GM12872 (cell line): Measurements from ENCODE around the gene ST6GALNAC3.

Experiments
- TF ChIP-seq, protein P1 (sequence below): IDR thresholded peaks from 3 replicates; pipeline ENCODE4 v1.5.1; 2011; ENCODE audit warnings: low read depth, mild to moderate bottlenecking, low read length, moderate library complexity; ENCODE audit not compliant: insufficient read depth

Gene ST6GALNAC3

DNA sequence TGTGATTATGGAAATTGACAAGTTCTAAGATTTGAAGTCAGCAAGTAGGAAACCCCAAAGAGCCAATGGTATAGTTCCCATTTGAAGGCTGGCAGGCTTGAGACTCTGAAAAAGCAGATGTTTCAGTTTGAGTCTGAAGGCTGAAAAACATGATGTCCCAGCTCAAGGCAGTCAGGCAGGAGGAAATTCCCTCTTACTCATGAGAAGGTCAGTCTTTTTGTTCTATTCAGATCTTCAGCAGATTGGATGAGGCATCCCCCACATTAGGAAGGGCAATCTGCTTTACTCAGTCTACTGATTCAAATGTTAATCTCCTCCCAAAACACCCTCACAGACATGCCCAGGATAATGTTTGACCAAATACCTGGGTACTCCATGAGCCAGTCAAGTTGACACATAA is 420.3 kb downstream of the ST6GALNAC3 start:
- TF ChIP-seq, protein P1, sequence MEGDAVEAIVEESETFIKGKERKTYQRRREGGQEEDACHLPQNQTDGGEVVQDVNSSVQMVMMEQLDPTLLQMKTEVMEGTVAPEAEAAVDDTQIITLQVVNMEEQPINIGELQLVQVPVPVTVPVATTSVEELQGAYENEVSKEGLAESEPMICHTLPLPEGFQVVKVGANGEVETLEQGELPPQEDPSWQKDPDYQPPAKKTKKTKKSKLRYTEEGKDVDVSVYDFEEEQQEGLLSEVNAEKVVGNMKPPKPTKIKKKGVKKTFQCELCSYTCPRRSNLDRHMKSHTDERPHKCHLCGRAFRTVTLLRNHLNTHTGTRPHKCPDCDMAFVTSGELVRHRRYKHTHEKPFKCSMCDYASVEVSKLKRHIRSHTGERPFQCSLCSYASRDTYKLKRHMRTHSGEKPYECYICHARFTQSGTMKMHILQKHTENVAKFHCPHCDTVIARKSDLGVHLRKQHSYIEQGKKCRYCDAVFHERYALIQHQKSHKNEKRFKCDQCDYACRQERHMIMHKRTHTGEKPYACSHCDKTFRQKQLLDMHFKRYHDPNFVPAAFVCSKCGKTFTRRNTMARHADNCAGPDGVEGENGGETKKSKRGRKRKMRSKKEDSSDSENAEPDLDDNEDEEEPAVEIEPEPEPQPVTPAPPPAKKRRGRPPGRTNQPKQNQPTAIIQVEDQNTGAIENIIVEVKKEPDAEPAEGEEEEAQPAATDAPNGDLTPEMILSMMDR, result no peak

DNA sequence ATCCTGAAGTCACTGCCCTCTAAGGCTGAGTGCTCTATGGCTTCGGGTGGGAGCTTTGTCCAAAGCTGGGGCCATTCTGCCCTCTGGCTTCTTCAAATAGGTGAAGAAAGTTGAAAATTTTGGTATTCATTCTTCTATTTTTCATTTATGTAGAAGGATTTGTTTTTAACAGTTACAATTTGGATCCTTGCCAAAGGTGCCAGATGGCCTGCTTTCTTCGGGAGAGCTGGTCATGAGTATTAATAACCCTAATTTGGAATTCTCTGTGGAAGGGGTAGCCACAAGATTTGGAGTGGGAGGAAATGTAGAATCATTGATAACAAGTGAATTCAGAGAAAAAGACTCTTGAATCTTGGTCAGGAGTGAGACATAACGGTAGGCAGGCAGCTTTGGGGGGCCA is 422.3 kb downstream of the ST6GALNAC3 start:
- TF ChIP-seq, protein P1, result no peak

- TF ChIP-seq, protein P1, result no peak
Measured at GRCh38 chr1:76500116-76500515, 425.6 kb downstream of the ST6GALNAC3 start.

GRCh38 chr1:76501136-76501535 is 426.6 kb downstream of the ST6GALNAC3 start:
- TF ChIP-seq, protein P1, result no peak

GRCh38 chr1:76501586-76502219 is 427.2 kb downstream of the ST6GALNAC3 start:
- TF ChIP-seq, protein P1, result no peak

DNA sequence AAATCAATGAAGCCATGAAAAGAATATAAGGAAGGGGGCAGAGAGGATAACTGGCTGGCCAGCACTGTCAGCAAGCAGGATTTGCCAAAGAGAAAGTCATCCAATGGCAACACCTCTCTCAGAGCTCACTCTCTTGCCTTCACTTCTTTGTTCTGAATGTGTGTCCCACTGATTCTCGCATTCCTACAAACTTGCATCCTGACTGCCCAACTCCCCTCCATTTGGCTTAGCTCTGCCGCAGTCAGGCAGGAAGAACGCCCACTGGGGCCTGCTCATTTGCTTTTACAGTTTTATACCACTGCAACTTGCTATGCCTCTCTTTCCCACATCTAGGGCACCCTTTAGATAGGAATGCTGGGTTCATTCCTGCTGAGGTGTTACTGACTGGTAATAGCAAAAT is 428.6 kb downstream of the ST6GALNAC3 start:
- TF ChIP-seq, protein P1, result no peak

DNA sequence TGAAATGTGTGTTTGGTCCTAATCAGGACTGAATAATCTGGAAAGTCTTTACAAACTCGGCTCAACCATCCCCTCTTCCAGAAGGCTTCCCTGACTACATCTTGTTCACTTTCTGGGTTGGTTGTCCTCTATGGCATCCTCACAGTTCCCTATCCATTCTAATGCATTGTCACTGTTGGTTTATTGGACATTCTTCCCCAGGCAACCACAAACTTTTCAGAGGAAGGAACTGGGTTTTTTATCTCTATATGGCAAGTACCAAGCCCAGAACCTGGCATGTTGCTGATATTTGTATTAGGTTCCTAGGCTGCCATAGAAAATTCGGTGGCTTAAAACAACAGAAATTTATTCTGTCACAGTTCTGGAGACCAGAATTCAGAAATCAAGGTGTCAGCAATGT is 429.2 kb downstream of the ST6GALNAC3 start:
- TF ChIP-seq, protein P1, result no peak
